ENCODE data around the gene CUL9.

The CUL9 gene

DNA sequence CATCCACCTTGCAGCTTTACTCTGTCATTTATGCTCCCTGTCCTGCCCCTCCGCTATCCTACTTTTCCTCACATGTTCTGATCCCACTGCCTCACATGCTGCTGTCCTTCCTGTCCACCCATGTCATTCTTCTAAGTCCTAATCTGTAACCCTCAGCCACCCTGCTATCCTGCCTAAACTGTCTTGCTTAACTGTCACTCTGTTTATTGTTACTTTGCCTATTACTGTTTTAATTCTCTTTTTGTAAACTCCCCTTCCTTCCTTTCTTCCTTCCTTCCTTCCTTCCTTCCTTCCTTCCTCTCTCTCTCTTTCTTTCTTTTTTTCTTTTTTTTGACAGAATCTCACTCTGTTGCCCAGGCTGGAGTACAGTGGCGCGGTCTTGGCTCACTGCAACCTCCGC lies 1.4 kb downstream of the CUL9 start:
- H3K9ac ChIP-seq (ENCODE audit: low read length in 5 of 5): peak overlapping the region in 3 of 5 donors; percentile 40 to 88 (median 78)
- H3K27me3 ChIP-seq (ENCODE audit: control insufficient read depth in 5 of 5, insufficient read depth in 4 of 5, low read length in 5 of 5): no peaks in the 10 kb centered on the region
- no peak overlapping the region for H3K27ac ChIP-seq (ENCODE audit: low read depth, low read length)
- H3K4me1 ChIP-seq (ENCODE audit: control insufficient read depth in 5 of 5, insufficient read depth in 5 of 5, low read length in 5 of 5): peaks cover 4 to 23% (median 21%) of the 10 kb centered on the region in 5 donors
- peaks cover 0 to 55% (median 49%) of the 10 kb centered on the region in 5 donors for H3K36me3 ChIP-seq (ENCODE audit: control insufficient read depth in 5 of 5, insufficient read depth in 5 of 5, low read length in 5 of 5)
- peak overlapping the region in 1 of 5 donors; percentile 17 for H3K4me3 ChIP-seq (ENCODE audit: low read depth in 1 of 5, low read length in 5 of 5)
- H3K9me3 ChIP-seq (ENCODE audit: control insufficient read depth in 5 of 5, low read length in 5 of 5): no peaks in the 10 kb centered on the region

DNA sequence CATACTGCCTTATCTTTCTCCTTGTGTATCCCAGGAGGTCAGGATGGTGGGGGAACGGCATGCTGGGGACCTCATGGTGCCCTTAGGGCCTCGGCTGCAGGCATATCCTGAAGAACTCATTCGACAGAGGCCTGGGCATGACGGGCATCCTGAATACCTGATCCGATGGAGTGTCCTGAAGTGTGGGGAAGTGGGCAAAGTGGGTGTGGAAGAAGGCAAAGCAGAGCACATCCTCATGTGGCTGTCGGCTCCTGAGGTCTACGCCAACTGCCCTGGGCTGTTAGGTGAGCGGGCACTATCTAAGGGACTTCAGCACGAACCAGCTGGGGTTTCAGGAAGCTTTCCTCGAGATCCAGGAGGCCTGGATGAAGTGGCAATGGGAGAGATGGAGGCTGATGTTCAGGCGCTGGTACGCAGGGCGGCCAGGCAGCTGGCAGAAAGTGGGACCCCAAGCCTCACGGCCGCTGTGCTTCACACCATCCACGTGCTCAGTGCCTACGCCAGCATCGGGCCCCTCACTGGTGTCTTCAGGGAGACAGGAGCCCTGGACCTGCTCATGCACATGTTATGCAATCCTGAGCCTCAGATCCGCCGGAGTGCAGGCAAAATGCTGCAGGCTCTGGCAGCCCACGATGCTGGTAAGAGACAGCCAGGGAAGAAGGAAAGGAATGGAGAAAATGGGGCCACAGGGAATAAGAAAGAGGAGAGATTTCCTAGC lies 2.4 kb downstream of the CUL9 start:
- Histone ChIP-seq H3K4me3 (ENCODE audit: low read depth in 1 of 5, low read length in 5 of 5) (no peak overlapping the region), H3K9me3 (ENCODE audit: control insufficient read depth in 5 of 5, low read length in 5 of 5) (no peaks in the 10 kb centered on the region), H3K27me3 (ENCODE audit: control insufficient read depth in 5 of 5, insufficient read depth in 4 of 5, low read length in 5 of 5) (no peaks in the 10 kb centered on the region), H3K9ac (ENCODE audit: low read length in 5 of 5) (no peak overlapping the region), H3K27ac (ENCODE audit: low read depth, low read length) (no peak overlapping the region), H3K4me1 (ENCODE audit: control insufficient read depth in 5 of 5, insufficient read depth in 5 of 5, low read length in 5 of 5) (peaks cover 4 to 23% (median 21%) of the 10 kb centered on the region in 5 donors), H3K36me3 (ENCODE audit: control insufficient read depth in 5 of 5, insufficient read depth in 5 of 5, low read length in 5 of 5) (peaks cover 2 to 51% (median 42%) of the 10 kb centered on the region in 5 donors)

DNA sequence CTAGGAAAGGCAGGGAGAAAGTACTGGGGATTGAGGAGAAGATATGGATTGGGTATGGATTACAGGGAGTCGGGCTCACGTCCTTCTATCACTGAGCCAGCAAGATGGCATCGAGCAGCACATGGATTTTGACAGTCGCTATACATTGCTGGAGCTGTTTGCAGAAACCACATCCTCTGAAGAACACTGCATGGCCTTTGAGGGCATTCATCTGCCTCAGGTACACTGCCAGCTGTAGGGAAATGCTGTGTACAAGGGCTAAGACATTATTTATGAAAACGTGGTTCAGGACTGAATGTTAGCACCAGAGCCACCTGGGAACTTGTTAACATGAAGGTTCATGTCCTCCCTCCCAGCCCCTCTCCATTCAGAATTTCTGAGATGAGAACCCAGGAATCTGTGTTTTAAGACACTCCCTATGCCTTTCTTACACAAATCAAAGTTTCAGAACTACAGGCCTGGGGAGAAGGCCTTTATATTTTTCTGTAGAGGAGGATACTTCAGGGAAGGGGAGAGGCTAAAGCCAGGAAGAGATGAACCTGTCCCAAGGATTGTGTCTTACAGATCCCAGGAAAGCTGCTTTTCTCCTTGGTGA lies 3.5 kb downstream of the CUL9 start:
- no peak overlapping the region for H3K4me3 ChIP-seq (ENCODE audit: low read depth in 1 of 5, low read length in 5 of 5)
- H3K4me1 ChIP-seq (ENCODE audit: control insufficient read depth in 5 of 5, insufficient read depth in 5 of 5, low read length in 5 of 5): peaks cover 4 to 23% (median 21%) of the 10 kb centered on the region in 5 donors
- H3K9ac ChIP-seq (ENCODE audit: low read length in 5 of 5): no peak overlapping the region
- H3K27ac ChIP-seq (ENCODE audit: low read depth, low read length): no peak overlapping the region
- H3K27me3 ChIP-seq (ENCODE audit: control insufficient read depth in 5 of 5, insufficient read depth in 4 of 5, low read length in 5 of 5): no peaks in the 10 kb centered on the region
- peaks cover 2 to 48% (median 40%) of the 10 kb centered on the region in 5 donors for H3K36me3 ChIP-seq (ENCODE audit: control insufficient read depth in 5 of 5, insufficient read depth in 5 of 5, low read length in 5 of 5)
- H3K9me3 ChIP-seq (ENCODE audit: control insufficient read depth in 5 of 5, low read length in 5 of 5): no peaks in the 10 kb centered on the region

DNA sequence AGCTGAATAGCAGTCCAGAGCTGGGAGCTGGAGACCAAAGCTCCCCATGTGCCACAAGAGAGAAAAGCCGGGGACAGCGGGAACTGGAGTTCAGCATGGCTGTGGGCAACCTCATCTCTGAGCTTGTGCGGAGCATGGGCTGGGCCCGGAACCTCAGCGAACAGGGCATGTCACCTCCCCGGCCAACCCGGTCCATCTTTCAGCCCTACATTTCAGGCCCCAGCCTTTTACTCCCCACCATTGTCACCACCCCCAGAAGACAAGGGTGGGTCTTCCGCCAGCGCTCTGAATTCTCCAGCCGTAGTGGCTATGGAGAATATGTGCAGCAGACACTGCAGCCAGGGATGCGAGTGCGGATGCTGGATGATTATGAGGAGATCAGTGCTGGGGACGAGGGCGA lies 4.0 kb downstream of the CUL9 start:
- Histone ChIP-seq H3K9me3 (ENCODE audit: control insufficient read depth in 5 of 5, low read length in 5 of 5) (no peaks in the 10 kb centered on the region), H3K4me1 (ENCODE audit: control insufficient read depth in 5 of 5, insufficient read depth in 5 of 5, low read length in 5 of 5) (peaks cover 4 to 23% (median 21%) of the 10 kb centered on the region in 5 donors), H3K27ac (ENCODE audit: low read depth, low read length) (no peak overlapping the region), H3K9ac (ENCODE audit: low read length in 5 of 5) (no peak overlapping the region), H3K36me3 (ENCODE audit: control insufficient read depth in 5 of 5, insufficient read depth in 5 of 5, low read length in 5 of 5) (peaks cover 2 to 48% (median 40%) of the 10 kb centered on the region in 5 donors), H3K27me3 (ENCODE audit: control insufficient read depth in 5 of 5, insufficient read depth in 4 of 5, low read length in 5 of 5) (no peaks in the 10 kb centered on the region), H3K4me3 (ENCODE audit: low read depth in 1 of 5, low read length in 5 of 5) (no peak overlapping the region)

DNA sequence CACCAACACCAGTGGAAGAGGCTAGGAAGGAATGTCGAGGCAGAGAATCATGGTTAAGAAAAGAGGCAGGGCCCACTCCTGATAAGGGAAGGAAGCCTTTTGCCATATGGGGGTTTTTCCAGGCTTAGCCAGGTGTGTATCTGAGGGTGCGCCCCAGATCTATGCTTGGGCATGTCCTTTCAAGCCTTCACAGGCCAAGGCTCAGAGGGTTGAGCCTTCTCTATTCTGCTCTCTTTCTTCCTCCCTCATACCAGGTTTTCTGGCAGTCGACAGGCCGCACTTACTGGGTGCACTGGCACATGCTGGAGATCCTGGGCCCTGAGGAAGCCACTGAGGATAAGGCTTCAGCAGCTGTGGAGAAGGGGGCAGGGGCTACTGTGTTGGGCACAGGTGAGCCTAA lies 4.7 kb downstream of the CUL9 start:
- peaks cover 2 to 18% (median 16%) of the 10 kb centered on the region in 5 donors for H3K4me1 ChIP-seq (ENCODE audit: control insufficient read depth in 5 of 5, insufficient read depth in 5 of 5, low read length in 5 of 5)
- no peak overlapping the region for H3K9ac ChIP-seq (ENCODE audit: low read length in 5 of 5)
- no peak overlapping the region for H3K27ac ChIP-seq (ENCODE audit: low read depth, low read length)
- H3K4me3 ChIP-seq (ENCODE audit: low read depth in 1 of 5, low read length in 5 of 5): no peak overlapping the region
- no peaks in the 10 kb centered on the region for H3K27me3 ChIP-seq (ENCODE audit: control insufficient read depth in 5 of 5, insufficient read depth in 4 of 5, low read length in 5 of 5)
- H3K36me3 ChIP-seq (ENCODE audit: control insufficient read depth in 5 of 5, insufficient read depth in 5 of 5, low read length in 5 of 5): peaks cover 2 to 48% (median 40%) of the 10 kb centered on the region in 5 donors
- no peaks in the 10 kb centered on the region for H3K9me3 ChIP-seq (ENCODE audit: control insufficient read depth in 5 of 5, low read length in 5 of 5)

DNA sequence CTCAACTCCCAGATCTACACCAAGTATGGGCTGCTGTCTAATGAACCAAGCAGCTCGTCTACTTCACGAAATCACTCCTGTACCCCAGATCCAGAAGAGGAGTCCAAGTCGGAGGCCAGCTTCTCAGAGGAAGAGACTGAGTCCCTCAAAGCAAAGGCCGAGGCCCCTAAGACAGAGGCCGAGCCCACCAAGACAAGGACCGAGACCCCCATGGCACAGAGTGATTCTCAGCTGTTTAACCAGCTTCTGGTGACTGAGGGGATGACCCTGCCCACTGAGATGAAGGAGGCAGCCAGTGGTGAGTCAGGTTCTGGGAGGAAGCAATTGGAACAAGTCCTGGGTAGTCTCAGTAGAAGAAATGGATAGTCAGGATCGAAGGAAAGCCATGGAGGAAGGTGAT lies 5.8 kb downstream of the CUL9 start:
- no peak overlapping the region for H3K27ac ChIP-seq (ENCODE audit: low read depth, low read length)
- no peak overlapping the region for H3K4me3 ChIP-seq (ENCODE audit: low read depth in 1 of 5, low read length in 5 of 5)
- no peak overlapping the region for H3K9ac ChIP-seq (ENCODE audit: low read length in 5 of 5)
- no peaks in the 10 kb centered on the region for H3K9me3 ChIP-seq (ENCODE audit: control insufficient read depth in 5 of 5, low read length in 5 of 5)
- peaks cover 0 to 11% (median 8%) of the 10 kb centered on the region in 5 donors for H3K4me1 ChIP-seq (ENCODE audit: control insufficient read depth in 5 of 5, insufficient read depth in 5 of 5, low read length in 5 of 5)
- peaks cover 2 to 57% (median 42%) of the 10 kb centered on the region in 5 donors for H3K36me3 ChIP-seq (ENCODE audit: control insufficient read depth in 5 of 5, insufficient read depth in 5 of 5, low read length in 5 of 5)
- no peaks in the 10 kb centered on the region for H3K27me3 ChIP-seq (ENCODE audit: control insufficient read depth in 5 of 5, insufficient read depth in 4 of 5, low read length in 5 of 5)

DNA sequence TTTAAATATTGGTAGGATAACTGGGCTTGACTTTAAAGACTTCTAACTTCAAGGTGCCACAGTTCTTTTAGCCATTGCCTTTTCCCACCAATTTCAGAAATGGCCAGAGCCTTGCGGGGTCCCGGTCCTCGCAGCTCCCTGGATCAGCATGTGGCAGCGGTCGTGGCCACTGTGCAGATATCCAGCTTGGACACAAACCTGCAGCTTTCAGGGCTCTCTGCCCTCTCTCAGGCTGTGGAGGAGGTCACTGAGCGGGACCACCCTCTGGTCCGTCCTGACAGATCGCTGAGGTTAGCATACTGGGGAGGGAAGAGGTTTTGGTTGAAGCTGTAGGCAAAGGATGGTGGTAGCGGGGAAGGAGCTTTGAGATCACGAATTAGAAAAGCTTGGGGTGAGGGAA lies 6.4 kb downstream of the CUL9 start:
- H3K4me1 ChIP-seq (ENCODE audit: control insufficient read depth in 5 of 5, insufficient read depth in 5 of 5, low read length in 5 of 5): peaks cover 0 to 5% (median 2%) of the 10 kb centered on the region in 5 donors
- H3K27ac ChIP-seq (ENCODE audit: low read depth, low read length): no peak overlapping the region
- no peak overlapping the region for H3K4me3 ChIP-seq (ENCODE audit: low read depth in 1 of 5, low read length in 5 of 5)
- H3K27me3 ChIP-seq (ENCODE audit: control insufficient read depth in 5 of 5, insufficient read depth in 4 of 5, low read length in 5 of 5): no peaks in the 10 kb centered on the region
- peaks cover 2 to 62% (median 46%) of the 10 kb centered on the region in 5 donors for H3K36me3 ChIP-seq (ENCODE audit: control insufficient read depth in 5 of 5, insufficient read depth in 5 of 5, low read length in 5 of 5)
- no peaks in the 10 kb centered on the region for H3K9me3 ChIP-seq (ENCODE audit: control insufficient read depth in 5 of 5, low read length in 5 of 5)
- H3K9ac ChIP-seq (ENCODE audit: low read length in 5 of 5): no peak overlapping the region

DNA sequence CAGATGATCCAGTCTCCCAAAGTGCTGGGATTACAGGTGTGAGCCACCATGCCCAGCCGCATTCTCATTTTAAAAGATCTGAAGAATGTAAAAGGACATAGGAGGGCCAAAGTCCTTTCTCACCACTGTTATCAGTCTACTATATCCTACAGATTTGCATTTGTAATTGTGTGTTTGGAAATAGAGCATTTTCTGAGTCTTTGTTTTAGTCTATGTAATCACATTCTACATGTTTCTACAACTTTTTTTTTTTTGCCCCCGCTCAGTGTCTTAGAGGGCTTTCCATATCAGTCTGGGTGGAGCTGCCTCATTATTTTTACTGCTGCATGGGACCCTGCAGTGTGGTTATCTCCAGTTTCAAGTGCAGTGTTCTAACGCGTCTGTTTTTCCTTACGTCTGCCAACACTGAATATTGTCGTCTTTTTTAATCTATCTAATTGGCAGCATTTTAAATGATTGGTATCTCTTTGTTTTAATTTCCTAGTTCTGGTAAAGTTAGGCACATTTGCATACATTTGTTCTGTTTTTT lies 7.8 kb downstream of the CUL9 start:
- Histone ChIP-seq H3K36me3 (ENCODE audit: control insufficient read depth in 5 of 5, insufficient read depth in 5 of 5, low read length in 5 of 5) (peaks cover 2 to 64% (median 46%) of the 10 kb centered on the region in 5 donors), H3K27ac (ENCODE audit: low read depth, low read length) (no peak overlapping the region), H3K4me1 (ENCODE audit: control insufficient read depth in 5 of 5, insufficient read depth in 5 of 5, low read length in 5 of 5) (no peaks in the 10 kb centered on the region), H3K9me3 (ENCODE audit: control insufficient read depth in 5 of 5, low read length in 5 of 5) (no peaks in the 10 kb centered on the region), H3K4me3 (ENCODE audit: low read depth in 1 of 5, low read length in 5 of 5) (no peak overlapping the region), H3K9ac (ENCODE audit: low read length in 5 of 5) (no peak overlapping the region), H3K27me3 (ENCODE audit: control insufficient read depth in 5 of 5, insufficient read depth in 4 of 5, low read length in 5 of 5) (no peaks in the 10 kb centered on the region)

DNA sequence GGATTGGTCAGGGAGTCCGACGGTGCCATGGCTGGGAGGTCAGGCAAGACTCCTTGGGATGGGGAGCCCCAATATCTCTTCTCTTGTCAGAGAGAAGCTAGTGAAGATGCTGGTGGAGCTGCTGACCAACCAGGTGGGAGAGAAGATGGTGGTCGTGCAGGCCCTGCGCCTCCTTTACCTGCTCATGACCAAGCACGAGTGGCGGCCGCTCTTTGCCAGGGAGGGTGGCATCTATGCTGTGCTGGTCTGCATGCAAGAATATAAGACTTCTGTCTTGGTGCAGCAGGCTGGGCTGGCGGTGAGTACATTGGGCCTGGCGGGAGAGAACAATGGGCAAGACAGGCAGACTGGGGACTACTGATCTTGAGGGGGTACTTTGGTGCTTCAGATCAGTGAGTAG lies 10.9 kb downstream of the CUL9 start:
- Histone ChIP-seq H3K27ac (ENCODE audit: low read depth, low read length) (no peak overlapping the region), H3K9ac (ENCODE audit: low read length in 5 of 5) (peak overlapping the region in 1 of 5 donors; percentile 20), H3K27me3 (ENCODE audit: control insufficient read depth in 5 of 5, insufficient read depth in 4 of 5, low read length in 5 of 5) (no peaks in the 10 kb centered on the region), H3K36me3 (ENCODE audit: control insufficient read depth in 5 of 5, insufficient read depth in 5 of 5, low read length in 5 of 5) (peaks cover 2 to 66% (median 45%) of the 10 kb centered on the region in 5 donors), H3K9me3 (ENCODE audit: control insufficient read depth in 5 of 5, low read length in 5 of 5) (no peaks in the 10 kb centered on the region), H3K4me1 (ENCODE audit: control insufficient read depth in 5 of 5, insufficient read depth in 5 of 5, low read length in 5 of 5) (no peaks in the 10 kb centered on the region), H3K4me3 (ENCODE audit: low read depth in 1 of 5, low read length in 5 of 5) (no peak overlapping the region)

DNA sequence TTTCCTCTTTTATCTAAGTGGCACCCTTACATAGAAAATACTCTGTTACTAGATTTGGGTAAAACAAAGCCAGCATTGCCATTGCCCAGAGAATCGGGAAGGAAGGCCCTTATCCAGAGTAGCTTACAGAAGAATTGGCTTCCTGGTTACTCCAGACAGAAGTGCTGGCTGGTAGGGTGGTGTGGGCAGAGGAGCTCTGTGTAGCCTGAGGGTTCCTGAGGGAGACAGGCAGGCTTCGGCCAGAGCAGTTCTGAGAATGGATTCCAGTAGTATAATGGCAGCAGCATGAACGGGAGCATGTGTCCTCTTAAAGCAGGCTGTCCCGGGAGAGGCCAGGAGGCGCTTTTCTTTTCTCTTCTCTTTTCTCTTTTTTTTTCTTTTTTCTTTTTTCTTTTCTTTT lies 11.9 kb downstream of the CUL9 start:
- no peak overlapping the region for H3K27ac ChIP-seq (ENCODE audit: low read depth, low read length)

More for the DNA sequence above, 11.9 kb downstream of the CUL9 start:
- Histone ChIP-seq H3K27me3 (ENCODE audit: control insufficient read depth in 5 of 5, insufficient read depth in 4 of 5, low read length in 5 of 5) (no peaks in the 10 kb centered on the region), H3K9ac (ENCODE audit: low read length in 5 of 5) (no peak overlapping the region), H3K36me3 (ENCODE audit: control insufficient read depth in 5 of 5, insufficient read depth in 5 of 5, low read length in 5 of 5) (peaks cover 0 to 64% (median 44%) of the 10 kb centered on the region in 5 donors), H3K4me3 (ENCODE audit: low read depth in 1 of 5, low read length in 5 of 5) (no peak overlapping the region), H3K4me1 (ENCODE audit: control insufficient read depth in 5 of 5, insufficient read depth in 5 of 5, low read length in 5 of 5) (no peaks in the 10 kb centered on the region), H3K9me3 (ENCODE audit: control insufficient read depth in 5 of 5, low read length in 5 of 5) (no peaks in the 10 kb centered on the region)
